GM12872 (cell line): Measurements from ENCODE around the gene SRRM5.

ENCODE experiments used
- CTCF ChIP-seq: IDR thresholded peaks from 3 replicates; pipeline ENCODE4 v1.5.1; 2011; ENCODE audit warnings: low read depth, mild to moderate bottlenecking, low read length, moderate library complexity; ENCODE audit not compliant: insufficient read depth

Gene SRRM5

GRCh38 chr19:43644181-43644580 lies 32.3 kb downstream of the SRRM5 start:
- TF ChIP-seq CTCF, result no peak

GRCh38 chr19:43648633-43649032 lies 36.7 kb downstream of the SRRM5 start:
- no peak for TF ChIP-seq CTCF

- no peak for TF ChIP-seq CTCF
Observed at GRCh38 chr19:43649514-43649913, 37.6 kb downstream of the SRRM5 start.

GRCh38 chr19:43651758-43652545 lies 40.1 kb downstream of the SRRM5 start:
- TF ChIP-seq CTCF, result peak; percentile 88

- no peak for TF ChIP-seq CTCF
Observed at GRCh38 chr19:43652546-43652874, 40.6 kb downstream of the SRRM5 start.

- no peak for TF ChIP-seq CTCF
Observed at GRCh38 chr19:43656436-43656835, 44.5 kb downstream of the SRRM5 start.

- TF ChIP-seq CTCF, result no peak
Observed at GRCh38 chr19:43658001-43658400, 46.1 kb downstream of the SRRM5 start.

- TF ChIP-seq CTCF, result no peak
Observed at GRCh38 chr19:43658494-43658893, 46.6 kb downstream of the SRRM5 start.
